A549 (cell line): ENCODE data around the gene ATAD2B.

Experiments
- CHD4 ChIP-seq: fragments of 200-600 bp; sonication (generic); IDR thresholded peaks from 2 replicates; pipeline ENCODE4 v1.6.1; 2016; ENCODE audit warnings: antibody characterized with exemption, mild to moderate bottlenecking, borderline replicate concordance
- HDAC2 ChIP-seq: fragments of 200-600 bp; sonication (generic); IDR thresholded peaks from 2 replicates; pipeline ENCODE4 v1.6.1; 2016
- NR3C1 ChIP-seq: fragments of >200 bp; sonication (Bioruptor Twin); formaldehyde crosslinking; IDR thresholded peaks from 3 replicates; pipeline ENCODE4 v1.6.1; 2017
- POLR2A ChIP-seq: IDR thresholded peaks from 2 replicates; pipeline ENCODE4 v1.6.1; 2012; ENCODE audit warnings: mild to moderate bottlenecking, low read length
- RFX5 ChIP-seq: fragments of 450-650 bp; IDR thresholded peaks from 2 replicates; pipeline ENCODE4 v1.7.1; 2014; ENCODE audit warnings: antibody characterized with exemption, mild to moderate bottlenecking, moderate library complexity
- SMC3 ChIP-seq: fragments of >200 bp; sonication (Bioruptor Twin); formaldehyde crosslinking; IDR thresholded peaks from 3 replicates; pipeline ENCODE4 v1.6.1; 2018; ENCODE audit warnings: inconsistent platforms
- TF ChIP-seq, protein P1 (sequence below): fragments of >200 bp; sonication (Bioruptor Twin); formaldehyde crosslinking; IDR thresholded peaks from 3 replicates; pipeline ENCODE4 v1.5.1; 2016
- TF ChIP-seq, protein P2 (sequence below): fragments of 250-450 bp; sonication (Bioruptor Pico); IDR thresholded peaks from 2 replicates; pipeline ENCODE4 v1.5.0; 2021; ENCODE audit warnings: mild to moderate bottlenecking, moderate library complexity, borderline replicate concordance

DNA sequence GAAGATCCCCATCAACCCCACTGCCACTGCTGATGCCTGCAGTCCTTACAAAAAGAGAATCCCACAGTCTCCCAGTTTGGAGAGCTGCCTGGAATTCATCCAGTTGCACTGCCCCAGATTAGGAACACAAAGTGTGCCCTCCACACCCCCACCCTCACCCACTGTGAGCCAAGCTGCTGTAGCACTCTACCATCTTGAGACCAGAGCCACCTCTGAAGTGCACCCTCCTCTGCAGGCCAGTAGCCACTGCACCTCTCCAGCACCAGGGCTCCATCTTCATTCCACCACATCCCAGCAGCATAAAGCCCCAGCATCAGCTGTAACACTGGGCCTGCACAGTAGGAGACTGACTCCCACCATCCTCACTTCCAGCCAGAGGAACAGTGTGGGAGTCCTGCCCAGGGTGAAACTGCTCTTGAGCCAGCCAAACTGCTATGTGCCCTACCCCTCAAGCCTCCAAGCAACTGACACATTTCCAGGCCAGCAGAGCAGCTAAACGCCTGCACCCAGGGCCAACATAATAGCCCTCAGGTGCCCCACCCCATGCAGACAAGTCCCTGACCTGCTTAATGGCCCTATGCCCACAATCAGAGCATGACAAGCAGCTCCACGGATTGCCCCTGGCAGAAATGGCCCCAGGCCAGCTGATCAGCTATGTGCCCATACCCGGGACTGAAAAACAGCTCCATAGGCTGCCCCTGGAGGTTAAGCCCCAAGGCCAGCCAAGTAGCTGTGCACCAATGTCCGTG is 206.0 kb downstream of the ATAD2B start:
- TF ChIP-seq, protein P1, sequence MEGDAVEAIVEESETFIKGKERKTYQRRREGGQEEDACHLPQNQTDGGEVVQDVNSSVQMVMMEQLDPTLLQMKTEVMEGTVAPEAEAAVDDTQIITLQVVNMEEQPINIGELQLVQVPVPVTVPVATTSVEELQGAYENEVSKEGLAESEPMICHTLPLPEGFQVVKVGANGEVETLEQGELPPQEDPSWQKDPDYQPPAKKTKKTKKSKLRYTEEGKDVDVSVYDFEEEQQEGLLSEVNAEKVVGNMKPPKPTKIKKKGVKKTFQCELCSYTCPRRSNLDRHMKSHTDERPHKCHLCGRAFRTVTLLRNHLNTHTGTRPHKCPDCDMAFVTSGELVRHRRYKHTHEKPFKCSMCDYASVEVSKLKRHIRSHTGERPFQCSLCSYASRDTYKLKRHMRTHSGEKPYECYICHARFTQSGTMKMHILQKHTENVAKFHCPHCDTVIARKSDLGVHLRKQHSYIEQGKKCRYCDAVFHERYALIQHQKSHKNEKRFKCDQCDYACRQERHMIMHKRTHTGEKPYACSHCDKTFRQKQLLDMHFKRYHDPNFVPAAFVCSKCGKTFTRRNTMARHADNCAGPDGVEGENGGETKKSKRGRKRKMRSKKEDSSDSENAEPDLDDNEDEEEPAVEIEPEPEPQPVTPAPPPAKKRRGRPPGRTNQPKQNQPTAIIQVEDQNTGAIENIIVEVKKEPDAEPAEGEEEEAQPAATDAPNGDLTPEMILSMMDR, result no peak
- TF ChIP-seq CHD4, result no peak
- TF ChIP-seq HDAC2, result no peak
- TF ChIP-seq RFX5, result no peak
- no peak for TF ChIP-seq POLR2A
- TF ChIP-seq, protein P2, sequence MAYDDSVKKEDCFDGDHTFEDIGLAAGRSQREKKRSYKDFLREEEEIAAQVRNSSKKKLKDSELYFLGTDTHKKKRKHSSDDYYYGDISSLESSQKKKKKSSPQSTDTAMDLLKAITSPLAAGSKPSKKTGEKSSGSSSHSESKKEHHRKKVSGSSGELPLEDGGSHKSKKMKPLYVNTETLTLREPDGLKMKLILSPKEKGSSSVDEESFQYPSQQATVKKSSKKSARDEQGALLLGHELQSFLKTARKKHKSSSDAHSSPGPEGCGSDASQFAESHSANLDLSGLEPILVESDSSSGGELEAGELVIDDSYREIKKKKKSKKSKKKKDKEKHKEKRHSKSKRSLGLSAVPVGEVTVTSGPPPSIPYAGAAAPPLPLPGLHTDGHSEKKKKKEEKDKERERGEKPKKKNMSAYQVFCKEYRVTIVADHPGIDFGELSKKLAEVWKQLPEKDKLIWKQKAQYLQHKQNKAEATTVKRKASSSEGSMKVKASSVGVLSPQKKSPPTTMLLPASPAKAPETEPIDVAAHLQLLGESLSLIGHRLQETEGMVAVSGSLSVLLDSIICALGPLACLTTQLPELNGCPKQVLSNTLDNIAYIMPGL, result no peak
- no peak for TF ChIP-seq NR3C1
- no peak for TF ChIP-seq SMC3
